ENCODE measurements around the gene NOS3. TPM values are rescaled to one million over a fixed set of nuclear protein-coding genes. Genes with fewer than 3 reads are reported as not detected.
"Not testable (repeated sequence)": the region's sequence is repeated elsewhere in the genome, so short reads cannot be mapped to it uniquely, and the experiment has no call there.

NOS3 gene
- total RNA-seq, 1 donor from 2014 or later, result 7.0 TPM

DNA sequence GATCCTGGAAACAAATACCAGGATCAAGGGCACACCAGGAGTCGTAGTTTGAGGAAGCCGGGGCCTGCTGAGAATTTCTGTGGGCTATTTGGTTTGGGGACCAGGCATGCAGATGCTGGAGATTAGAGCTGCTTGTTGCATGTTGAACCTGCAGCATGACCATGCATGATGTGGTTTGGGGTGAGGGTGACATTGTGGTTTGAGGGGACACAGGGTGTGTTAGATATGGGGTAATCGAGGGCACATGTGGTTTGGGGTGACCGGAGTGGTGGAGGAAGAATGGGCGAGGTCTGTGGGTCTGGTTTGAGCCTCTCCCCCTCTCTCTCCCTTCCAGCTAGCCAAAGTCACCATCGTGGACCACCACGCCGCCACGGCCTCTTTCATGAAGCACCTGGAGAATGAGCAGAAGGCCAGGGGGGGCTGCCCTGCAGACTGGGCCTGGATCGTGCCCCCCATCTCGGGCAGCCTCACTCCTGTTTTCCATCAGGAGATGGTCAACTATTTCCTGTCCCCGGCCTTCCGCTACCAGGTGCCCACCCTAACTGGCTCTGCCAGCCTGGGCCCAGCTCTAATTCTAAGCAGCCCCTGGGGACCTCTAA lies 10.2 kb downstream of the NOS3 start:
- no peak for DNase-seq

DNA sequence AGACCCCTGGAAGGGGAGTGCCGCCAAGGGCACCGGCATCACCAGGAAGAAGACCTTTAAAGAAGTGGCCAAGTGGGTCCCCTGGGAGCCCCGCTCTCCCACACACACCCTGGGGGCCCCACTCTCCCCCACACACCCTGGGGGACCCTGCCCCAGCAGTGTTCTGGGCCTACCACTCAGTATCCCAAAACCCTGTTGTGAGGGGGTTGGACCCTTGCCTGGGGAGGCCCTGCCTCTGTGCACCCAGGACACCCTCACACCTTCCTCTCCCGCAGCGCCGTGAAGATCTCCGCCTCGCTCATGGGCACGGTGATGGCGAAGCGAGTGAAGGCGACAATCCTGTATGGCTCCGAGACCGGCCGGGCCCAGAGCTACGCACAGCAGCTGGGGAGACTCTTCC lies 10.7 kb downstream of the NOS3 start:
- DNase-seq, result no peak

DNA sequence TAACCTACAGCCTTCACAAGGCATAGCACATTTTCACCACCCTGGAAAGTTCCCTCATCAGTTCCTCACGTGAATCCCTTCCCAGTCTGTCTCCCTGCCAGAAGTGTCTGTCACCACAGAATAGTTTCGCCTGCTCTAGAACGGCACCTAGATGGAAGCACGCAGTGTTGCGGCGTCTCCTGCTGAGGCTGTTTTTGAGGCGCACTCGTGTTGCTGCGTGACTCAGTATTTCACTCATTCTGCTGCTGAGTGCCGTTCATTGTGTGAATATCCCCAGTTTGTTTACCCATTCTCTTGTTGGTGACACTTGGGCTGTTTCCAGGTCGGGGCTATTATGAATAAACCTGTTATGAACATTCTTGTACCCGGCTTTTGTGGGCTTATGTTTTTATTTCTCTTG lies 12.8 kb downstream of the NOS3 start:
- no peak for DNase-seq

DNA sequence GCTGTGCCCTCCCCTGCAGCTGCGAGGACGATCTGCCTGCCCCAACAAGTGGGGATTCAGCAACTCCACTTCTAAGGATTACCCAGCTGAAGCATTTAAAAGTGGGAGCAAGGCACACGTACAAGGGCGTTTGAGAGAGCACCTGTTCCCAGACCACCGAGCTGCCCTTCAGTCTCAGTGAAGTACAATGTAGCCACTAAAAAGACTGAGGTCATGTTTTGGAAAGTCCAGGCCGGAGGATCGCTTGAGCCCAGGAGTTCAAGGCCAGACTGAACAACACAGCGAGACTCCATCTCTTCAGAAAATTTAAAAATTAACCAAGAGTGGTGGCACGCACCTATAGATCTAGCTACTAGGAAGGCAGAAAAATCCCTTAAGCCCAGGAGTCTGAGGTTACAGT lies 14.7 kb downstream of the NOS3 start:
- DNase-seq, result no peak

DNA sequence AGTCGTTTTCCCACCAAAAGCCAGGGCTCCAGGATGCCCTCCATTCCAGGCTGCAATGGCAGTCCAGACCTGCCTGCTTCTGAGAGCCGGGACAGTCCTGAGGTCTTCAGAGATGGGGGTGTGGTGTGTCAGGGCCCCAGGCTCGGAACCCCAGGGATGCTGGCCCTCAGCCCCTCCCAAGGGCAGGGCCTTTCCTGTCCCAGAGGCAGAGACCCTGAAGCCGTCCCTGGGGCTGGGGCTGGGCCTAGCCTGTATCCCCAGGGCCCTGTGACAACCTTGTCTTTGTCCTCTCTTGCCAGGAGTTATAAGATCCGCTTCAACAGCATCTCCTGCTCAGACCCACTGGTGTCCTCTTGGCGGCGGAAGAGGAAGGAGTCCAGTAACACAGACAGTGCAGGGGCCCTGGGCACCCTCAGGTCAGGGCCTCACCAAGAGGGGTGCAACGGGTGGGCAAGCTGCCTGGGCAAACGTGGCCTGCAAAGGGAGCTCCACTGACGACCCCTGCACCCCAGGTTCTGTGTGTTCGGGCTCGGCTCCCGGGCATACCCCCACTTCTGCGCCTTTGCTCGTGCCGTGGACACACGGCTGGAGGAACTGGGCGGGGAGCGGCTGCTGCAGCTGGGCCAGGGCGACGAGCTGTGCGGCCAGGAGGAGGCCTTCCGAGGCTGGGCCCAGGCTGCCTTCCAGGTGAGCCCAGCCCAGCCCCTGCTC lies 15.9 kb downstream of the NOS3 start:
- no peak for DNase-seq

DNA sequence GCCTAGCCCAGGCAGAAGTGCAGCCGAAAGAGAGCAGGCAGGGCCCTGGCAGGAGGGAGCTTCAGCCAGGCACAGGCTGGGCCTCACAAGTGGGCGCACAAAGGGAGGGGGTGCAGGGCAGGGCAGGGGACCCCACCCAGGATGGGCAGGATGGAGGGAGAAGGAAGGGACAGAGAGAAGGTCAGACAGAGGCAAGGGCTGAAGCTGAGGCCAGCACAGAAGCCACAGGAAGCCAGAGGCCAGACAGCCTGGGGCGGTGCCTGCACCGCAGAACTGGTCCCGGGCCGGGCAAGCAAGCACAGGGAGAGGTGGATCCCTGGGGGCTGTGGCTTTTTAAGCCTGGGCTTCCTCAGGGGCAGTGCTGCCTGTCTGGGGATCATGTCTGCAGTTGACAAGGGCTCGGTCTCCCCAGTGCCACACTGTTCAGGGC lies 16.7 kb downstream of the NOS3 start:
- DNase-seq, result no peak

DNA sequence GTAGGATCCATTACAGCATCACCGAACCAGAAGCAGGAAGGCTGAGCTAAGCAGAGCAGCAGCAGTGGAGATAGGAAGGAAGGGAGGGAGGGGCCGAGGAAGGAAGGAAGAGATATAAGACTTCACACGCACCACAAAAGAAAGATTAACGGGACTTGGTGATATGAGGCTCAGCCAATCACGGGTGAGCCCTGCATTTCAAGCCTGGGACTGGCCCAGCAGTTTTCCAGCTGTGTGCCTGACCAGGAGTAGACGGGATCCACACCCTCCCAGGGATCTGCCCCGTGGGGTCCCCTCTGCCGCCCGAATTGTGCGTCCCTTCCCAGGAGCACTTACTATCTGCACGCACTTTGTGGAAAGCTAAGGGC lies 17.3 kb downstream of the NOS3 start:
- no peak for DNase-seq

DNA sequence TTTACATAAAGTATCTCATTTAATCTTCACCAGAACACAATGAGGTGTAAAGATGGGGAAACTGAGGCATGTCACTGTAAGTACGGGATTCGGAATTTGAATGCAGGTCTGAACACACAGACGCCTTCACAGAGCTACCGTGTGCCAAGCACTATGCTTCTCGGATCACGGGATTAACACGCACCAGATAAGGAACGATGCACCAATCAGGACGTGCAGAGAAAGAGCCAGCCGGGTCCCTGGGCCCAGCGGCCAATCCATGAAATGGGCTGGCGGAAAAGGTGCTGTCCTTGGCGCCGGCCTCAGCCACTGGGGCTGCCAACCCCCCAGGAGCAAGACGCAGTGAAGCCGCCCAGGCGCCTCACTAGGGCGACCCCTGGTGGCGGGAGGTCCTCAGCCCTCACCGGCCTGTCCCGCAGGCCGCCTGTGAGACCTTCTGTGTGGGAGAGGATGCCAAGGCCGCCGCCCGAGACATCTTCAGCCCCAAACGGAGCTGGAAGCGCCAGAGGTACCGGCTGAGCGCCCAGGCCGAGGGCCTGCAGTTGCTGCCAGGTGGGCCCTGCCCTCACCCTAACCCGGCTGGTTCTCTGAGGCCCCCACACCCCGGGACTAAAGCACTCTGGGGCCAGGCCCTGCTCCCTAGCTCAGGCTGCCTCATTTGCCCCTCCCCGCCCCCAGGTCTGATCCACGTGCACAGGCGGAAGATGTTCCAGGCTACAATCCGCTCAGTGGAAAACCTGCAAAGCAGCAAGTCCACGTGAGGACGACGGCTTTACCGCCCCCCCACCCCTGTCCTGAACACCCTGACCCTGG lies 17.9 kb downstream of the NOS3 start:
- DNase-seq, result no peak

DNA sequence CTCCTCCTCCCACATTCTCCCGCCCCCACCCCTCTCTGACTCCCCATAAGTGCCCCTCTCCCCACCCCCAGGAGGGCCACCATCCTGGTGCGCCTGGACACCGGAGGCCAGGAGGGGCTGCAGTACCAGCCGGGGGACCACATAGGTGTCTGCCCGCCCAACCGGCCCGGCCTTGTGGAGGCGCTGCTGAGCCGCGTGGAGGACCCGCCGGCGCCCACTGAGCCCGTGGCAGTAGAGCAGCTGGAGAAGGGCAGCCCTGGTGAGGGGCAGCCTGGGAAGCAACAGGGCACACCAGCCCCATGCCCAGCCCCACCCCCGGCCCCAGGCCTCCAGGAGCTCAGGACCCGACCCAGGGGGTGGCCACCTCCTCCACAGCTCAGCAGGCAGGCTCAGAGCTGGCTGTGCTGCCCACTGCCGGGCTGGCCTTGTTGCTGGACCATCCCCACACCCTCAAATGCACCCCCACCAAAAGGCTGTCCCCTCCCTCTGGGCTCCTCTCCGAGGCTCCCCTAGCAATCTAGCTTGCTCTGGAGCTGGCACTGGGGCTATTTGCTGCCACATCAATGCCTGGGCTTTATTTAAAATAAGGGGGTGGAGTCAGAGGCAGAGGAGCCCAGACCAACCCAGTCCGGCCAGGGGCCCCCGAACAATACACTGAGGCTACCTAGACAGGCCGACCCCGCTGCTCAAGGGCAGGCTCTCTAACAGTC lies 18.7 kb downstream of the NOS3 start:
- DNase-seq, result no peak

DNA sequence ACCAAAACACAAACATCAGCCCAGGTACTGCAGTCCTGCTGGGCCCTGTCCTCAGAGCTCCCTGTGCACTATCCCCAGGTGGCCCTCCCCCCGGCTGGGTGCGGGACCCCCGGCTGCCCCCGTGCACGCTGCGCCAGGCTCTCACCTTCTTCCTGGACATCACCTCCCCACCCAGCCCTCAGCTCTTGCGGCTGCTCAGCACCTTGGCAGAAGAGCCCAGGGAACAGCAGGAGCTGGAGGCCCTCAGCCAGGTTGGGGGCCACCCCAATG lies 19.2 kb downstream of the NOS3 start:
- DNase-seq, result no peak

DNA sequence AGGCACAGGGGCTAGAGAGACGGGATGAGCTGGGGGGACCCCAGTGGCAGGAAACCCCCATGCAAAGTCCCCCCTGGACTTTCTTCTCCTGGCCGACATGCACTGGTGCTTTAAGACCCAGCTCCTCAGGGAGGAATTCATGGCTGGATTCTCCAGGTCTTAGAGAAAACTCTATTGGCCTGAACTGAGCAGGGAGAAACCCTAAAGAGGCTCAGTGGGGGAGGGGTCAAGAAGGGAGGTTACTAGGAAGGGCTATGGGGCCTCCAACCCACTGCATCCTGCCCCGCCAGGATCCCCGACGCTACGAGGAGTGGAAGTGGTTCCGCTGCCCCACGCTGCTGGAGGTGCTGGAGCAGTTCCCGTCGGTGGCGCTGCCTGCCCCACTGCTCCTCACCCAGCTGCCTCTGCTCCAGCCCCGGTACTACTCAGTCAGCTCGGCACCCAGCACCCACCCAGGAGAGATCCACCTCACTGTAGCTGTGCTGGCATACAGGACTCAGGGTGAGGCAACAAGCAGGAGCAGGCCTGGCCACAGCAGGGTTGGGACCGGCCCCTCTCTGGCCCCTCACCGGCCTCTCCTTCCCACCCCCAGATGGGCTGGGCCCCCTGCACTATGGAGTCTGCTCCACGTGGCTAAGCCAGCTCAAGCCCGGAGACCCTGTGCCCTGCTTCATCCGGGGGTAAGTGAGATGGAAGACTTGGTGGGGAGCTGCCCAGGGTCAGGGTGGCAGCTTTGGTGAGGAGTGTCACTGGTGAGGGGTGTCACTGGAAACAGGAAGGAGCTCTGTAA lies 19.7 kb downstream of the NOS3 start:
- no peak for DNase-seq

DNA sequence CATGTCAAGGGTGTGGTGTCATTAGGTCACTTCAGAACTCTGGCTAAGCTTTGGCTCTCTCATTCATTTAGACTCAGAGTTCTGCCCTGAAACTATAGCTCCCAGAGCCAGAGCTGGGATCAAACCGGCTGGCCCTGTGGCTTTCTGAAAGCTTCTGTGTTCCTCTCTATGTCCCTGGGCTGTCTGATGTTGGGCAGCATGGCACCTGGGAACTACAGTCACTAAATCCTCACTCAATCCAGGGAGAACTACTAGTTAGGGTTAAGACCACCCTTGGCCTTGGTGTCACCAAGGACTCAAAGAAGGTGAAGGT lies 20.2 kb downstream of the NOS3 start:
- DNase-seq, result no peak

DNA sequence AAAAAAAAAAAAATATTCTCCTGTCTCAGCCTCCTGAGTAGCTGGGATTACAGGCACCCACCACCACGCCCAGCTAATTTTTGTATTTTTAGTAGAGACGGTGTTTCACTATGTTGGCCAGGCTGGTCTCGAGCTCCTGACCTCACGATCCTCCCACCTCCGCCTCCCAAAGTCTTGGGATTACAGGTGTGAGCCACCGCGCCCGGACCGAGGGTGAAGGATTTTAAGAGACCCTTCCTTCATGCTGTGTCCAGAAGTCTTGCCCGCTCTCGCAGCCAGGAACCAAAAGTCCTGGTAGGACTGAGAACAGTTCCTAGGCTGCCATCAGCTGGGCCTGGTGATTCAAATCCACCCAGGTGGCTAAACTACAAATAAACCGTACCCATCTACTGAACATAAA lies 20.8 kb downstream of the NOS3 start:
- DNase-seq, result not testable (repeated sequence)

DNA sequence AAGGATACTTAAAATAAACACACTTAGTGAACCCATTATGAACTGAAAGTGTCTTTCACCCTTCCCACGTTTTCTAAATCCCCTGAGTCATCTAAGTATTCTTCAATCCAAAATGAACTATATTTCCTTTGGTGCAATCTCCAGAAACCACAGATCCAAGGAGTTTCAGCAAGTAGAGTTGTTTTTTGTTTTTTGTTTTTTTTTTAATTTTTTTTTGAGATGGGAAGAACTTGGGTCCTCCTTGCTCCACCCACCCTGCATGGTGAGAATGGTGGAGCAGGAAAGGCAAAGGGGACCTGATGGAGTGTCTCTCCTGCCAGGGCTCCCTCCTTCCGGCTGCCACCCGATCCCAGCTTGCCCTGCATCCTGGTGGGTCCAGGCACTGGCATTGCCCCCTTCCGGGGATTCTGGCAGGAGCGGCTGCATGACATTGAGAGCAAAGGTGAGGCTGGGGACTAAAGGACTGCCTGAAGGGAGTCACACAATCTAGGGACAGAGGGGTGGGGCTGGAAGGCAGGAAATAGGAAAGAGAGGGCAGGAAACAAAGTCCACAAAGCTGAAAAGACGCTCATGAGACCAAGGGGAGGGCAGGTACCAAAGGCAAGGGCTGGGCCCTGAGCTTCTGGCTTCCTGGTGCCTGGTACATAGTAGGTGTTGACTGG lies 21.3 kb downstream of the NOS3 start:
- DNase-seq, result no peak

DNA sequence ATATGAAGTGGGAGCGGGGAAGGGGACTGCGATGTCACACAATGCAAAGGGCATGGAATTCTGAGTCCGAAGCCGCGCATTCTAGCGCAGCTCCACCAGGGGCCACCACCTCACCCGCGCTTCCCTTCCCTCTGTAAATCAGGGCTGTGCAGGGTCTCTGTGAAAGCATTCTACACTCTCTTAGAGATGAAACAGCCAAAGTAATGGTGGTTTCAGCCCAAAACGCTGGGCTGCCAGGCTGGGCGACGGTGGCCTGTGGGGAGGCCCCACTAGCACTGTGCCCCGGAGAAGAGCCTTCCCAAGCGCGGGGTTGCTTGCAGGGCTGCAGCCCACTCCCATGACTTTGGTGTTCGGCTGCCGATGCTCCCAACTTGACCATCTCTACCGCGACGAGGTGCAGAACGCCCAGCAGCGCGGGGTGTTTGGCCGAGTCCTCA lies 22.1 kb downstream of the NOS3 start:
- peak; percentile 72 for DNase-seq

DNA sequence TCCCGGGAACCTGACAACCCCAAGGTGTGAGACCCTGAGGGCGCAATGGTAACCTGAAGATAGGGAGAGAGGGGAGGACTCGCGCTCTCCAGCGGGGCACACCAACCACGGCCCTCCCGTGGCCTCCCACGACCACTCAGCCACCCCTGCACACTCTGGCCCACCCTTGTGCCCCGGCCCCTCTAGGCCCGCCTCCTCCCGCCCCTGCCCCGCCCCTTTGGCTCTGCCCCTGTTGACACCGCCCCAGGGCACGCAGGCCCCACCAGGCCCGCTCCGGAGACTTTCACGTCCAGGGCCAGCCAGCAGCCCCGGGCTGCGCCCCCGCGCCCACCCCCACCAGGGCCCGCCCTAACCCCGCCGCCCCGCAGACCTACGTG lies 22.5 kb downstream of the NOS3 start:
- no peak for DNase-seq

DNA sequence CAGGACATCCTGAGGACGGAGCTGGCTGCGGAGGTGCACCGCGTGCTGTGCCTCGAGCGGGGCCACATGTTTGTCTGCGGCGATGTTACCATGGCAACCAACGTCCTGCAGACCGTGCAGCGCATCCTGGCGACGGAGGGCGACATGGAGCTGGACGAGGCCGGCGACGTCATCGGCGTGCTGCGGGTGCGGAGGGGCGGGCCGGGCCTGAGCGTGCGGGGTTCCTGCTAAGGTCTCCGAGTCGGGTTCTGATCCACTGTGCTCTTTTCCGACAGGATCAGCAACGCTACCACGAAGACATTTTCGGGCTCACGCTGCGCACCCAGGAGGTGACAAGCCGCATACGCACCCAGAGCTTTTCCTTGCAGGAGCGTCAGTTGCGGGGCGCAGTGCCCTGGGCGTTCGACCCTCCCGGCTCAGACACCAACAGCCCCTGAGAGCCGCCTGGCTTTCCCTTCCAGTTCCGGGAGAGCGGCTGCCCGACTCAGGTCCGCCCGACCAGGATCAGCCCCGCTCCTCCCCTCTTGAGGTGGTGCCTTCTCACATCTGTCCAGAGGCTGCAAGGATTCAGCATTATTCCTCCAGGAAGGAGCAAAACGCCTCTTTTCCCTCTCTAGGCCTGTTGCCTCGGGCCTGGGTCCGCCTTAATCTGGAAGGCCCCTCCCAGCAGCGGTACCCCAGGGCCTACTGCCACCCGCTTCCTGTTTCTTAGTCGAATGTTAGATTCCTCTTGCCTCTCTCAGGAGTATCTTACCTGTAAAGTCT lies 23.1 kb downstream of the NOS3 start:
- DNase-seq, result peak; percentile 90

DNA sequence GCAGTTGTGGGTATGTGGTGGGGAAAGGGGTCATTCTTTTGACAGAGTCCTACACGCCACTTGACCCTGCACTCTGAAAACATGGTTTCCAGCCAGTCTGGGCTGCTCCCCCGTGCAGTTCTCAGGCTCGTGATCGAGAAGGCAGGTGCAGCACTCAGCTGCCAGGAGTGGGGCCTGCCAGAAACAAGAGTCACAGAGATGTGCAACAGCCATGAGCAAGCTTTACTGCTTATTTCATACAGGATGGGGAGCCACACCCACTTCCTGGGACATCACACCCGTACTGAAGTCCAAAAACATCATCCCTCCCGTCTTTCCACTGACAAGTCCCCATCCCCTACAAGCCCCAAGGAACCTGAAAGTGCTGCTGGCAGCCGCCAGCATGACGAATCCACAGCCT lies 24.1 kb downstream of the NOS3 start:
- DNase-seq, result peak; percentile 59

DNA sequence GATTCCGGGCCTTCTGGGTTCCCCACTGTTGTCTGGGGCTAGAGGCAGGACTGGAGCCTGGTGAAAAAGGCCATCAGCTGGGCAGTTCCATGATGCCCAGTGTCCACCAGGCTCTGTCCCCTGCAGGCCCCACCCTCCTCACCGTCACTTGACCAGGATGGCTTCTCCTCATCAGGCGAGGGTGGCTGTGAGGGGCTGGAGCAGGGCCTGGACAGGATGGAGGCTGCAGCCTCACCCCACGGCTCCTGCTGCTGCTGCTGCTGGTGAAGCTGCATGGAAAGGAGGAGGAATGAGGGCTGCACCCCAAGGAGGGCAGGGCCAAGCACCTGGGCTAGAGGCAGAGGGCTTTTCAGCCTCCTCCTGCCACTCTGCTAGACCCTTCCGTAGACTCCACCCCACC lies 25.1 kb downstream of the NOS3 start:
- DNase-seq, result no peak

DNA sequence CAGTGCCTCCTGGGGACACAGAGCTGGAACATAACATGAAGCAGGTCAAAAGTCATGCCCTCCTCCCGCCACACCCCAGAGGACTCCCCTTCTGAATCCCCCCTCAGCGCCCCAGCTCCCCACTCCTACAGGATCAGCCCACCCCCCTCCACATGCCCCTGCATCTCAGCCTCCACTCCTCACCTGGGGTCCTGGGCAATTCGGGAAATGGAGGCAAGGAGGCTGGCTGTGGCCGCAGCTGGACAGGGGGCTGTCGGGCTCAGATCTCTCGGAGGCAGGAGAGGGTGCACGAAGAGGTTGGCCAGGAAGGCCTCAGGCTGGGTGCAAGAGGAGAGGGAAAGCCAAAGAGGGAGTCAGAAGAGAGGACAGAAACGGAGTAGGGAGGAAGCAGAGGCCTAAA lies 25.7 kb downstream of the NOS3 start:
- no peak for DNase-seq

DNA sequence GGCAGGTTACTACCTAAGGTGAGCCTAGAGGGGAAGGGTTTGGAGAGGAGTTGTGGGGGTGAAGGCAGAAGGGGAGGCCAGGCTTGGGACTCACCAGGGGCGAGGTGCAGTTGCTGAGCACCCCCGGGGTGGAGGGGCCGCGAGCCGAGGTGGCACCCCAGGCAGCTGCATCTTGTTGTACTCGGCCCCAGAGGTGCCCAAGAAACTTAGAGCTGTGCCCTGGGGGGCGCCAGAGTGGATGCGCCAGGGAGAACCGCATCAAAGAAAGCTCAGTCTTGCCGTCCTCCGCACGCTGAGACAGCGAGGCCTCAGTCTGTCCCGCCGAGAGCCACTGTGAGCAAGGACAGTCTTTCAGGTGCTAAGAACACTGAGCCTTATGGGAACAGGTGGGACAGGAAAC lies 26.1 kb downstream of the NOS3 start:
- DNase-seq, result no peak
